Activated CD4-positive, alpha-beta T cell treated with anti-CD3 and anti-CD28 coated beads for 24 hours (primary cell): ENCODE results near the gene FAM185A.
"Not testable (repeated sequence)": the region's sequence is repeated elsewhere in the genome, so short reads cannot be mapped to it uniquely, and the experiment has no call there.

Source experiments
- DNase-seq, 2 donors: peaks; one replicate each; pipeline ENCODE4 v3.0.0-alpha.2; 2020; ENCODE audit warnings: low read depth in 2 of 2

The FAM185A gene

GRCh38 chr7:102778663-102779062, 29.9 kb downstream of the FAM185A start:
- not testable (repeated sequence) for DNase-seq

GRCh38 chr7:102780926-102781325, 32.1 kb downstream of the FAM185A start:
- DNase-seq: not testable (repeated sequence)

GRCh38 chr7:102788770-102789169, 40.0 kb downstream of the FAM185A start:
- not testable (repeated sequence) for DNase-seq

DNA sequence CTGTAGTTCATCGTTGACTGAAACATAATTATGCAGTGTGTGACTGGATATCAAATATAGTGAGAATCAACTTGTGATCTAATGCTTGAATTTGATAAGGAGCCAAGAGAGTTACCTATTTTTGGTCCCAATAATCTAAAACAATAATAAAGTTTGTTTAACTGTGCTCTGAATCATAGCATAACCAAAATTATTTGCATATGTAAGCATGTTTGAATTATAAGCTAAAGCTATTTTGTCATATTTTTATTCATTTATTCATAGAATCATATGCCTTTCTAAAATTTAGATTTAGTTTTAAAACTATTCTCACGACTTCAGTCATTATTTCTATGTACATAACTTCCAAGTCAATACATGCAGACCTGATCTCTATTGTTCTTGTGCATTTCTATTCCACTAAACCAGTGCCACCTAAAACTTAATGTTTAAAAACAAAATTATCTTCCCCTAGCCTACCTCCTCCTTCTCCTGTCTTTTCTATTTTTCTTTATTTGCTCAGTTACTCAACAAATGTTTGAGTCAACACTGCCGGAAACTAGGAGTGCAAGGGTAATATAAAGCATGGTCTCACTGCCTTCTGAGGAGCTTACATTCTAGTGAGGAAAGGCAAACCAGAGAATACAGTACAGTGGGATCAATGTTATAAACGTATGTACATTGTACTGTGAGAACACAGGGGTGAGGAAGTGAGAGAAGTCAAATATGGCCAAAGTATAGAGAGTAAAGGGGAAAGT, 41.7 kb downstream of the FAM185A start:
- DNase-seq: not testable (repeated sequence)

- DNase-seq: not testable (repeated sequence)
Measured at GRCh38 chr7:102791367-102791766, 42.6 kb downstream of the FAM185A start.

DNA sequence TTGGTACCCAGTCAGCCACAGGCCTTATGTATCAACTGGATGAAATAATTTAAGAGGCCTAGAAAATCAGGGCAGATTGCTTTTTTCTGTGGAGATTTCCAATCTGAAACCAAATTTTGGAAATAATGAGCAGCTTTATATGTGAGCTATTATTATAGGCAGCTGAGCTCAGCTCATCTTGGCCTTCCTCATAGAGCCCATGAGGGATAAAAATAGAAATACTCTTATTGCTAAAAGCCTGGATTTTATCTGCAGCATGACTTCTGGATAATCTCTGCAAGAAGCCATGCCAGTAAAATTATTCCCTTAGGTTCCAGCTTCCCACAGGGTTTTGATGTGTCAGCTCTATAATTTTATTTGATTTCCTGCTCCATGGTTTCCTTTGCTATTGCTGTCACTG, 43.0 kb downstream of the FAM185A start:
- not testable (repeated sequence) for DNase-seq

DNA sequence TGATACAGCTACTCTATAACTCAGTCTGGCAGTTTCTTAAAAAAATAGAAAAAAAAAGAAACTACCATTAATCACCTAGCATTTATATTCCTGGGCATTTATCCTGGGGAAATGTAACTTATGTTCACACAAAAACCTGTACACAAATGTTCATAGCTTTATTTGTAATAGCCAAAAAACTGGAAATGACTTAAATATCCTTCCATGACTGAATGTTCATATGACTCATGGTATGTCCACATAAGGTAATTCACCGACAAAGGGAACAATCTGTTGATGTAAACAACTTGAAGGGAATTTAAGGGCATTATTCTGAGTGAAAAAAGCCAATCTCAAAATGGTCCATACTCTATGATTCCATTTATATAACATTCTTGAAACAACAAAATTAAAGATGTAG, 45.8 kb downstream of the FAM185A start:
- DNase-seq: not testable (repeated sequence)

- DNase-seq: not testable (repeated sequence)
Measured at GRCh38 chr7:102795987-102796595, 47.3 kb downstream of the FAM185A start.

DNA sequence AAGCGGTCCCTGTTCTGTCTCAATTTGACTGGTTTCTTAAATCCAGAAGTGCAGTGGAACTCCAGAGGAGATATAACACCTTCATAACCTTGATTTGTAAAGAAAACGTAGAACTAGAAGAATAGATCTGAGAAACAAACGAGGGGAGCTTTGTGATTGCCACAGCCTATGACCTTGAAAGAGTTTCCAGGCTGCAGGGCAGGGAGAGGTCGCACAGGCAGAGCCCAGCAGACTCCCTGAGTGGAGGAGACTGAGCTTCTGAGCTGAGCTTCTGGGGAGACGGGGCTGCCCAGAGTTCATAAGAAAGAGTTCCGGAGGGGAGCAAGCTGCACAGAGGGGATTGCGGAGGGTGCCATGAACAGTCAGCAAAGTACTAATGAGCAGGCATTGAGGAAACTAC, 57.8 kb downstream of the FAM185A start:
- DNase-seq: no peak

- no peak for DNase-seq
Measured at GRCh38 chr7:102810916-102811315, 62.1 kb downstream of the FAM185A start.

DNA sequence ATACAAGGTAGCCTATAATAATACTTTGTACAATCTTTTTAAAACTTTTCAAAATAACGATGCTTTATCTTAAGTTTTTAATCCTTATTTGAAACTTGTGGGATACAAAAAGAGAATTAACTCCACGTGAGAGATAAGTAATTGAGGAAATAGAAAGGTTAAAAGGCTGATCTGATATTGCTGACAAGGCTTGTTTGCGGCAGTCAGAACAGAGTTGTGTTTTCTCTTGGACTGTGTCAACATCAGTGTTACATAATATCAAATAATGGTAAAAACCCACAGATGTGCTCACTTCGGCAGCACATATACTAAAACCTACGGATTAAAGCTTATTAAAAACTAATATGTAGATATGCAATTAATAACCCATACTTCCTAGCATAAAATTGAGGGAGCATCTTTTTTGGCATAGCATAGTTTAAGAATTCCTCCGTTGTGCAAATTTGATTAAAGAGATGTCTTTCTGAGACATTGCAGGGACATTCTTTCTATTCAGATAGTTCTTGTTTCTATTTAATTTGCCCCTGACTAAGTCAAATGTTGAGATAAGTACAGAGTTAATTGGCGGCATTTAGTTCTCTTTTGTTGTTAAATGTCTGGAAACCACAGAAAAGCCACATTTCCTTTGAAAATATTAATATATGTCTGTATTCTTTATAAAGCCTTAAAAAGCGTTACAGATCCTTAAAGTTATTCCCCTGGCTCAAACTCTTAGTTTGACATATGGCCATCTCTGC, 63.3 kb downstream of the FAM185A start:
- DNase-seq: no peak

DNA sequence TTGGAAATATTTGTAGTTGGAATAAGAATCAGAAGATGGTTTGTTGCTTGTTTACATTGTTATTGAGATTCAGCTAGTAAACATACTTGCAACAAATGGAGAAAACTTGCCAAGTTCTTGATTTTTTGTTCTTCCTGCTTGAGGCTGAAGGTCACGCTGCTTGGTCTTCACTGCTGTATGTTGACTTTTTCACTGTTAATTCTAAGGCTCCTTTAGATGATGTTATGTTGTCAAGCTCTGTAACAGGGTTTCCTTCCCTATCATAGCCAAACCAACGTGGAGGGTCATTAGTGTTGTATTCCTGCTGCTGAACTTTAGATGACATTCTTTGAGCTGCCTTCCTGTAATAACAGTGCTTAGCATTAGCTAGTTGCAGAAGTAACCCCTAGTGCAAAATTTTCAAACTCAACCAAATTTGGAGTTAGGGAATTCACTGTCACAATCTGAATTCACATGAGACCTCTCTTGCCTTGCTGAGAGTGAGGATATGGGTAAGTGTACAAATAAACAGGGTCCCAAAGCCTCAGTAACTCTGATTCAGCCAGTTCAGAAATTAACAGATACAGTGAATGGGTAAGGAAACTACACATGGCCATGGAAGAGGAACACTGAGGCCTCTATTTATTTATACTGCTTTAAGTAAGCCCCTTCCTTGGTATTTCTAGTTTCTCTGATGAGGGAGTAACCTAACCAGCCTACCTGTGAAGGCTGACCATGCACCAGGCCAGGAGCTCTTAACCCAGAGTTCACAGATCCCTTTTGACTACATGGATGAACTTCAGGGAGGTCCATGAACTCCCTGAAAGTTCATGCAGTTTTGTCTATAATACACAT, 64.6 kb downstream of the FAM185A start:
- DNase-seq: no peak

GRCh38 chr7:102814025-102814471, 65.2 kb downstream of the FAM185A start:
- no peak for DNase-seq

DNA sequence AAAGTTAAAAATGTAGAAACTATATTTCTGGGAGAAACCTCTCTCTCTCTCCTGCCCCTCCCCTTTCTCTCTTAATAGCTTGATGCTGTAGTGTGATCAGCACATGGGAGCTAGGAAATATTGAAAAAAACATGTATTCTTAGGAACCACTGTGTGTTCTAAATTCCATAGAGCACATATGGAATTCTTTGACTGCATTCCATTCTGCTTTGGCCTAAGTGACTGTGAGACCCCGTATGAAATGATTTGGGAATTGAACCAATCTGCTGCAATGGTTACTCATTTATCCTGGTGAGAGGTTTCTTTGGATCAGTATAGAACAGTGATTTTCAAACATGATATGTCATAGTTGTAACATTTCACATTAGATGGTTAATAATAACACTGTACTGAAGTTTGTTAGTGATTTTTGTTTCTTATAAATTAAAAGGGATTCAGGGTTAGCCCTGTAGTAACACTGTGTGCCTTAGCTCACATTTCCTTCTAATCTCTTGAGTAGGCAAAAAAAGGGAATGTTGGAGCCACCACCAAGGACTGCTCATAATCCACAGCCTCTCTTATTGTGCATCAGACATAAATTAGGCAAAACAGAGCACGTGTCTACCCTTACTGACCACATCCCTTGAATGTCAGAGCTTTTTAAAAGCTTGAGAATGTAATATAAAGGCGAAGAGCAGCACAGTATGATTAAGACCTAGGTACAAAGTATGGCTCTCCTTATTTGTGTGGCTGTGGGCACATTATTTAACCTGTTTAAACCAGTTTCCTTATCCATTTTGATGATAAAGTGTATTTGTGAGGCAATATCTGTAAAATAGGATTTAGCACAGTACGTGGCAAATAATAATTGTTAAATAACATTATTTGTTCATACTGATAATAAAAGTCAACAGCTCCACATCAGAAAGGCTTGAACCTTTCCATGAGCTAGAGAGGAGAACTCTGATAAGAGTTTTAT, 69.1 kb downstream of the FAM185A start:
- no peak for DNase-seq

DNA sequence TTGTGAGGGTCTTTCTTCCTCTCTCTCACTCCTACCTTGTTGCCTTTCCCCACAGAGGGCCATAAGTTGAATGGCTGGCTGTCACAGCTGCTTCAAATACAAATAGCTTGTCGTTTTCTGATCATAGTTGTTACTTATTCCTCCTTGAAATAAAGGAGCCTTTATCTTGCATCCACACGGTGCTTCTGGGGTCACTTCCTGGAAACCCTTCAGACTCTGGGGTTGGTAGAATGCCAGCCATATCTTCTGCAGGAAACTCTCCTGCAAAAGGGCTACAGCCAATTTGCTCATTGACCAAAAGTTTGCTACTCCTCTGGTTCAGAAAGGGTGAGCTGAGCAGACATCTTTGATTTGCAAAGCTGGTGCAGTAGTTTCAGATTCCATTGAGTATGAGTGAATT, 70.4 kb downstream of the FAM185A start:
- no peak for DNase-seq

- no peak for DNase-seq
Measured at GRCh38 chr7:102821994-102822747, 73.4 kb downstream of the FAM185A start.

DNA sequence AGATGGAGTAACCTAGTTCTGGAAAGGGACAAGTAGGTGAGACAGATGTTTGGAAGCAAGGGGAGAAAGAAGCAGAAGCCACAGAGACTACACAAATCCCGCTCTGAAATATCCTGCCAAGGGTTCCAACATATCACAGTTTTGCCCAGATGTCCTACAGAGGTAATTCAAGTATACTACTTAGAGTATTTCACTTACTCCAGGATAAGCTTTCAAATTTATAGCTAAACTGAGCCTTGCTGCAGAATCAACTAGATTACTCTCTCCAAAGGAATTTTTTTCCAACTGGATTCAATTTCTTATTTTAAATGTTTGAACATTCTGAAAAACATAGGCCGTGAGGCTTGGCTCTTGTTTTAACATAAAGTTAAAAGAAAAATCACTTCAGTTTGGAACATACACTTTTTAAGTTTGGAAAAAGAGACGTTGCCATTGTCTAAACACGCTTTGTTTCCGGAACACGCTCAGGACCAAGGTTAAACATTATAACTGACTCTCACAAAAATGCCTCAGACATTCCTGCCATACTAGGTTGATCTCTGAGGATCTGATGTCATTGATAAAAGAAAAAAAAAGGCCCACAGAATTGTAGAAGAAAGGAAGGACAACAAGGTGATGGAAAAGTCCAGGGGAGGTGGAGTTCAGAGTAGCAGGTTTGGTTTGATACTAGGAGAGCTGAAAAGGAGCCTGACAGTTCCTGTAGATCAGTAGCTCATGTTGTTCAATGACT, 74.8 kb downstream of the FAM185A start:
- no peak for DNase-seq

DNA sequence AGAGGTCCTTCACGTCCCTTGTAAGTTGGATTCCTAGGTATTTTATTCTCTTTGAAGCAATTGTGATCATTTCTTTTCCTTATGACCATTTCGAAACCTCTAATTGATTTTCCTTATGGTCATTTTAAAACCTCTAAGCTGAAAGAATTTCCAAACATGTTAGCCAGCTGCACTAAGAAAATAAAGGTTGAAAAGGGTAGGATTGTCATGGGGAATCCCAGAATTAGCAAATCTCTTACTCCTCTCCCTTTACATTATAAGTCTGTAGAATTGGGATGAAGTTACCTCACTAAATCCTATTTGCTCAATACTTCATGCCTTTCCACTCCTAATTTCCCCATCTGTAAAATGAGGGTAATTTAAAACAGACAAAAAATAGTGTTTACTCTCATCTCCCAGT, 79.5 kb downstream of the FAM185A start:
- DNase-seq: no peak

- DNase-seq: no peak
Measured at GRCh38 chr7:102829075-102829474, 80.3 kb downstream of the FAM185A start.
